Body of pancreas (tissue), 4 donors: ENCODE results near the gene CPD.

Experiments used
- CTCF ChIP-seq, 7 experiments: fragments of 450-650 bp in 4 of 7; fragments of 200-600 bp in 3 of 7; sonication (generic) in 3 of 7; IDR thresholded peaks; one replicate each; pipeline ENCODE4 v1.5.1; 2016 to 2019; ENCODE audit warnings: antibody characterized with exemption in 7 of 7
- POLR2A ChIP-seq, 3 donors: fragments of 450-650 bp; IDR thresholded peaks; one replicate each; pipeline ENCODE4 v1.6.1; 2016; ENCODE audit warnings: antibody characterized with exemption in 3 of 3, mild to moderate bottlenecking in 2 of 3

DNA sequence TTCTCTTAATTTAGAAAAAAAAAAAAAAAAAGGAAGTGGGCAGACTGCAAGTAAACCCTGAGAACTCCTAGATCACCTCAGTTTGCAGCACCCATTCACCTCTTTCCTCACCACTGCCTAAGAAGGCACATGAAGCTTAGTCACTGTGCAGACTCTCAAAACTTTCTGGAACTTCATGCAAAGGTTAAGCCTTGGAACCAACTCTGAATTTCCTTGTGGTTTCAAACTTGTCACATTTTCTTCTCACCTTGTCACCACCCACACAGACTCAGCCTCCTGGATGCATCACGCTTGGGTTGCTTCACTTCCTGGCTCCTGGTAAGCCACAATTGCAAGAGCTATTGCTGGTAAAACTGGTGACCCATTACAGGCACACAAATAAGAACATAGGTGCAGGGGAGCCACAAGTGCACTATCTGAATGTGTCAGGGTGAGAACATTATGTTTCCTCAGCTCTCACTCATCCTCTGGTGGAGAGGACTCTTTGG, 15.0 kb upstream of the CPD start:
- TF ChIP-seq CTCF (IDR thresholded peaks at IDR 0.05) = no peak
- no peak for TF ChIP-seq POLR2A (IDR thresholded peaks at IDR 0.05)
